GM04504 (cell line): Measurements from ENCODE around the gene SLAMF1.
"Not testable (repeated sequence)": the region's sequence is repeated elsewhere in the genome, so short reads cannot be mapped to it uniquely, and the experiment has no call there.

Experiments
- DNase-seq: peaks from one replicate; pipeline ENCODE4 v3.0.0-alpha.2; 2012; ENCODE audit warnings: low read depth

Gene SLAMF1

DNA sequence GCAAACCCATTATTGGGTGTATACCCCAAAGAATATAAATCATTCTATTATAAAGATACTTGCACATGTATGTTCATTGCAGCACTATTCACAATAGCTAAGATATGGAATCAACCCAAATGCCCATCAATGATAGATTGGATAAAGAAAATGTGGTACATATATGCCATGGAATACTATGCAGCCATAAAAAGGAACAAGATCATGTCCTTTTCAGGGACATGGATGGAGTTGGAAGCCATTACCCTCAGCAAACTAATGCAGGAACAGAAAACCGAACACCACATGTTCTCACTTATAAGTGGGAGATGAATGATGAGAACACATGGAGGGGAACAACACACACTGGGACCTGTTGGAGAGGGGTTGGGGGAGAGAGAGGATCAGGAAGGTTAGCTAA lies 83.6 kb downstream of the SLAMF1 start:
- not testable (repeated sequence) for DNase-seq

DNA sequence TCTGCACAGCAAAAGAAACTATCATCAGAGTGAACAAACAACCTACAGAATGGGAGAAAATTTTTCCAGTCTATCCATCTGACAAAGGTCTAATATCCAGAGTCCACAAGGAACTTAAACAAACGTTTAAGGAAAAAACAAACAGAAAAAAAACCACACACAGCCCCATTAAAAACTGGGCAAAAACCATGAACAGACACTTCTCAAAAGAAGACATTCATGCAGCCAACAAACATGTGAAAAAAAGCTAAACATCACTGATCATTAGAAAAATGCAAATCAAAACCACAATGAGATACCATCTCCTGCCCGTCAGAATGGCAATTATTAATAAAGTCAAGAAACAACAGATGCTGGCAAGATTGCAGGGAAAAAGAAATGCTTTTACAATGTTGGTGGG lies 84.1 kb downstream of the SLAMF1 start:
- not testable (repeated sequence) for DNase-seq

DNA sequence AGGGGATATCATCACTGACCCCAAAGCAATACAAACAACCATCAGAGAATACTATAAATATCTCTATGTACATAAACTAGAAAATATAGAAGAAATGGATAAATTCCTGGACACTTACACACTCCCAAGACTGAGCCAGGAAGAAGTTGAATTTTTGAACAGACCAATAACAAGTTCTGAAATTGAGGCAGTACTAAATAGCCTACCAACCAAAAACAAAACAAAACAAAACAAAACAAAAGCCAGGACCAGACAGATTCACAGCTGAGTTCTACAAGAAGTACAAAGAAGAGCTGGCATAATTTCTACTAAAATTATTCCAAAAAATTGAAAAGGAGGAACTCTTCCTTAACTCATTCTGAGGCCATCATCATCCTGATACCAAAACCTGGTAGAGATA lies 86.0 kb downstream of the SLAMF1 start:
- no peak for DNase-seq

DNA sequence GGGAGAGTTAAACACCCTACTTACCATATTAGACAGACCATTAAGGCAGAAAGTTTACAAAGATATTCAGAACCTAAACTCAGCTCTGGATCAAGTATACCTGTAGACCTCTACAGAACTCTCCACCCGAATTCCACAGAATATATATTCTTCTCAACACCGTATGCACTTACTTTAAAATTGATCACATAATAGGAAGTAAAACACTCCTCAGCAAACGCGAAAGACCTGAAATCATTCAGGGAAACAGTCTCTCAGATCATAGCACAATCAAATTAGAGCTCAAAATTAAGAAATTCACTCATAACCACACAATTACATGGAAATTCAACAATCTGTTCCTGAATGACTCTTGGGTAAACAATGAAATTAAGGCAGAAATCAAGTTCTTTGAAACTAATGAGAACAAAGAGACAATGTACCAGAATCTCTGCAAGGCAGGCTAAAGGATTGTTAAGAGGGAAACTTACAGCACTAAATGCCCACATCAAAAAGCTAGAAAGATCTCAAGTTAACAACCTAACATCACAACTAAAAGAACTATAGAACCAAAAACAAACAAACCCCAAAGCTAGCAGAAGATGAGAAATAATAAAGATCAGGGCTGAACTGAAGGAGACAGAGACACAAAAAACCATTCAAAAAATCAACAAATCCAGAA lies 86.7 kb downstream of the SLAMF1 start:
- DNase-seq: no peak

DNA sequence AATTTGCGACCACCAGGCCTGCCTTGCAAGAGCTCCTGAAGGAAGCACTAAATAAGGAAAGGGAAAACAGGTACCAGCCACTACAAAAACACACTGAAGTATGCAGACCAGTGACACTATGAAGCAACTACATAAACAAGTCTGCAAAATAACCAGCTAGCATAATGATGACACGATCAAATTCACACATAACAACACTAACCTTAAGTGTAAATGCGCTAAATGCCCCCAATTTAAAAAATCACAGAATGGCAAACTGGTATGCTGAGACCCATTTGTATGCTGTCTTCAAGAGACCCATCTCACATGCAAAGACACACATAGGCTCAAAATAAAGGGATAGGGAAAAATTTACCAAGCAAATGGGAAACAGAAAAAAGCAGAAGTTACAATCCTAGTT lies 87.4 kb downstream of the SLAMF1 start:
- DNase-seq: not testable (repeated sequence)

DNA sequence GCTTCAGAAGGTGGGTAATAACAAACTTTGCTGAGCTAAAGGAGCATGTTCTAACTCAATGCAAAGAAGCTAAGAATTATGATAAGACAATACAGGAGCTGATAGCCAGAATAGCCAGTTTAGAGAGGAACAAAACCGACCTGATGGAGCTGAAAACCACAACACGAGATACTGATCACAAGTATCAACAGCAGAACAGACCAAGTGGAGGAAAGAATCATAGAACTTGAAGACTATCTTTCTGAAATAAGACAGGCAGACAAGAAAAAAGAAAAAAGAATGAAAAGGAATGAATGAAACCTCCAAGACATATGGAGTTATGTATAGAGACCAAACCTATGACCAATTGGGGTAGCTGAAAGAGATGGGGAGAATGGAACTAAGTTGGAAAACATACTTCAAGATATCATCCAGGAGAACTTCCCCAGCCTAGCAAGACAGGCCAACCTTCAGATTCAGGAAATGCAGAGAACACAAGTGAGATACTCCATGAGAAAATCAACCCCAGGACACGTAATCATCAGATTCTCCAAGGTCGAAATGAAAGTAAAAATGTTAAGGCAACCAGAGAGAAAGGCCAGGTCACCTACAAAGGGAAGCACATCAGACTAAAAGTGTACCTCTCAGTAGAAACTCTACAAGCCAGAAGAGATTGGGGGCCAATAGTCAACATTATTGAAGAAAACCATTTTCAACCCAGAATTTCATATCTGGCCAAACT lies 88.0 kb downstream of the SLAMF1 start:
- no peak for DNase-seq
